Kidney (tissue), 14 donors: ENCODE data around the gene SNRNP48. TPM values are rescaled to one million over a fixed set of nuclear protein-coding genes. Genes with fewer than 3 reads are reported as not detected.

Experiments used
- DNase-seq, 5 donors: peaks; one replicate each; pipeline ENCODE4 v3.0.0-alpha.2; 2013 to 2020
- FAIRE-seq: peaks from 2 replicates; lab custom pipeline; 2012; peaks lifted over from hg19 to GRCh38; lab: Jason Lieb, UNC
- H3K27ac ChIP-seq, 2 donors: one replicate each; pipeline ENCODE4 v1.7.0; 2013; ENCODE audit warnings: low read depth in 2 of 2, low read length in 2 of 2, inconsistent platforms in 1 of 2
- H3K27me3 ChIP-seq: one replicate; pipeline ENCODE4 v1.7.1; 2013; ENCODE audit warnings: low read length, inconsistent platforms; ENCODE audit not compliant: control insufficient read depth, insufficient read depth
- H3K36me3 ChIP-seq, 3 donors: one replicate each; pipeline versions ENCODE4 v1.7.0 to v1.7.1; 2013; ENCODE audit warnings: low read length in 3 of 3, control low read depth in 1 of 3, inconsistent platforms in 1 of 3; ENCODE audit not compliant: insufficient read depth in 3 of 3, control insufficient read depth in 2 of 3
- H3K4me1 ChIP-seq, 3 donors: one replicate each; pipeline versions ENCODE4 v1.7.0 to v1.7.1; 2013; ENCODE audit warnings: low read length in 3 of 3, inconsistent platforms in 1 of 3, low read depth in 1 of 3; ENCODE audit not compliant: control insufficient read depth in 2 of 3, insufficient read depth in 2 of 3
- H3K4me3 ChIP-seq, 3 donors: one replicate each; pipeline versions ENCODE4 v1.7.0 to v1.8.1; 2013; ENCODE audit warnings: low read length in 3 of 3, control low read depth in 1 of 3, inconsistent platforms in 1 of 3
- H3K9ac ChIP-seq, 3 donors: one replicate each; pipeline versions ENCODE4 v1.7.0 to v1.7.1; 2013; ENCODE audit warnings: low read length in 3 of 3, control low read depth in 1 of 3, inconsistent platforms in 1 of 3
- H3K9me3 ChIP-seq, 3 donors: one replicate each; pipeline versions ENCODE4 v1.7.0 to v1.7.1; 2013; ENCODE audit warnings: low read length in 3 of 3, control low read depth in 1 of 3, inconsistent platforms in 1 of 3; ENCODE audit not compliant: control insufficient read depth in 2 of 3, insufficient read depth in 1 of 3
- intact Hi-C: fragments of 100-400 bp; cut with DNase I; formaldehyde crosslinking; loops from one replicate; pipeline ENCODE4 v1.11.1; 2022
- polyA plus RNA-seq: library from polyadenylated mRNA; stranded (reverse); fragments of 350-450 nt; fragmentation: Illumina TruSeq; extraction: RNeasy Lipid Tissue Mini Kit (QIAGEN cat#74804); gene quantifications from one replicate; pipeline ENCODE4 v1.2.3, GENCODE V29; 2014; ENCODE audit warnings: low read depth, low replicate concordance; ENCODE audit not compliant: insufficient read depth
- total RNA-seq: library from RNA; stranded (reverse); fragmentation: NEBNext Ultra II Directional; extraction: Animal tissue kit (Norgen Biotek cat#: 25700); gene quantifications from one replicate; pipeline ENCODE4 v1.2.1, GENCODE V29; 2021
- TF ChIP-seq, protein P1 (sequence below): IDR thresholded peaks from 3 replicates; pipeline ENCODE4 v1.5.1; 2012; ENCODE audit warnings: mild to moderate bottlenecking, moderate library complexity, borderline replicate concordance; ENCODE audit not compliant: insufficient read depth; ENCODE audit errors: extremely low read depth
- donor health status: control.
- donor health status: control.
- donor health status: control.
- donor health status: control.
- donor health status: control.
- donor health status: DM: yes; HTN: yes; CAD: no.
- donor health status: Normal renal cell carcinoma (clear cell type).

SNRNP48 gene
- total and polyA plus RNA-seq, 2 donors from 2014 or later, result 5.2 to 12.1 TPM

DNA sequence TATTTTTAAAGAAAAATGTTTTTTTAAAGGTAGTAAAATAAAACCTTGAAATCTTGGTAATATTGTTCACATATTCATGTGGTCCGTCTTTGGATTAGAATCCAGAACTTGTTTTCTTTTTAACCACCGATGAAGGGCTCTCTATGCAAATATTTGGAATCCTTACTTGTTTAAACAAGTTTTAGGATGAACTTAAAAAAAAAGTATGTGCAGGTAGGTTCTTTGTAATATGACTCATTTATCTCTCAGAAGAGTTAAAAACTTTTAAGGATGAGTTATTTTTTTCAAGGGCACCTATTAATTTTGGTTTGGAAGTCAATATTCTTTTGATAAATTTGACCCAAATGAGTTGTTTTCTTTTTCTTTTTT is 39.6 kb upstream of the SNRNP48 start:
- intact Hi-C loops, result no loop called here
- no peaks in the 10 kb centered on the region for H3K27me3 ChIP-seq
- H3K36me3 ChIP-seq, result no peaks in the 10 kb centered on the region
- no peak overlapping the region for H3K9ac ChIP-seq
- no peak overlapping the region for H3K4me3 ChIP-seq
- TF ChIP-seq, protein P1, sequence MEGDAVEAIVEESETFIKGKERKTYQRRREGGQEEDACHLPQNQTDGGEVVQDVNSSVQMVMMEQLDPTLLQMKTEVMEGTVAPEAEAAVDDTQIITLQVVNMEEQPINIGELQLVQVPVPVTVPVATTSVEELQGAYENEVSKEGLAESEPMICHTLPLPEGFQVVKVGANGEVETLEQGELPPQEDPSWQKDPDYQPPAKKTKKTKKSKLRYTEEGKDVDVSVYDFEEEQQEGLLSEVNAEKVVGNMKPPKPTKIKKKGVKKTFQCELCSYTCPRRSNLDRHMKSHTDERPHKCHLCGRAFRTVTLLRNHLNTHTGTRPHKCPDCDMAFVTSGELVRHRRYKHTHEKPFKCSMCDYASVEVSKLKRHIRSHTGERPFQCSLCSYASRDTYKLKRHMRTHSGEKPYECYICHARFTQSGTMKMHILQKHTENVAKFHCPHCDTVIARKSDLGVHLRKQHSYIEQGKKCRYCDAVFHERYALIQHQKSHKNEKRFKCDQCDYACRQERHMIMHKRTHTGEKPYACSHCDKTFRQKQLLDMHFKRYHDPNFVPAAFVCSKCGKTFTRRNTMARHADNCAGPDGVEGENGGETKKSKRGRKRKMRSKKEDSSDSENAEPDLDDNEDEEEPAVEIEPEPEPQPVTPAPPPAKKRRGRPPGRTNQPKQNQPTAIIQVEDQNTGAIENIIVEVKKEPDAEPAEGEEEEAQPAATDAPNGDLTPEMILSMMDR, result no peak
- no peak overlapping the region for H3K27ac ChIP-seq
- H3K4me1 ChIP-seq, result peaks cover 0 to 5% (median 5%) of the 10 kb centered on the region in 3 donors
- no peaks in the 10 kb centered on the region for H3K9me3 ChIP-seq
- no peak for DNase-seq
- FAIRE-seq, result no peak

- Histone ChIP-seq H3K27me3 (no peaks in the 10 kb centered on the region), H3K4me1 (peaks cover 0 to 3% (median 0%) of the 10 kb centered on the region in 3 donors), H3K4me3 (no peak overlapping the region), H3K36me3 (peaks cover 0 to 25% (median 9%) of the 10 kb centered on the region in 3 donors), H3K27ac (no peak overlapping the region), H3K9ac (no peak overlapping the region), H3K9me3 (no peaks in the 10 kb centered on the region)
- TF ChIP-seq, protein P1, result no peak
- DNase-seq (no peak), FAIRE-seq (no peak)
- intact Hi-C loops, result no loop called here
These were observed 35.3 kb upstream of the SNRNP48 start for GRCh38 chr6:7554533-7555275.

DNA sequence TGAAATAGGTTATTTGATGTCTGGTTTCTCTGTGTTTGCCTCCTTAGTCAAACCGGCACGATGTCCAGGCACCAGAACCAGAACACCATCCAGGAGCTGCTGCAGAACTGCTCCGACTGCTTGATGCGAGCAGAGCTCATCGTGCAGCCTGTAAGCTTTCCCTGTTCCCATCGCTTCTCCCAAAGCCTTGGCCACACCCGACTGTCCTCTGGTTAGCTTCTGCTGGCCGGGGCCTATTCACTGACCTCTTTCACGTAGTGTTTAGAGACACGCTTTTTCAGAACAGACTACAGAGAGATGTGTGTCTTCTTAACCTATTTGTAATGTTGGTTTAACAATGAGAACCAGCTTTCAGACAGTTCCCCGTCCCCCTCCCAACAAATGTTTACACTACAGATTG is 34.3 kb upstream of the SNRNP48 start:
- no peak overlapping the region for H3K27ac ChIP-seq
- intact Hi-C loops, result no loop called here
- no peak overlapping the region for H3K4me3 ChIP-seq
- H3K27me3 ChIP-seq, result no peaks in the 10 kb centered on the region
- peaks cover 0 to 3% (median 0%) of the 10 kb centered on the region in 3 donors for H3K4me1 ChIP-seq
- H3K9ac ChIP-seq, result no peak overlapping the region
- FAIRE-seq (no peak), DNase-seq (no peak)
- H3K9me3 ChIP-seq, result no peaks in the 10 kb centered on the region
- peaks cover 0 to 25% (median 10%) of the 10 kb centered on the region in 3 donors for H3K36me3 ChIP-seq
- TF ChIP-seq, protein P1, result no peak
